Measurements from ENCODE around the gene ARL13B. TPM values are rescaled to one million over a fixed set of nuclear protein-coding genes. Genes with fewer than 3 reads are reported as not detected.

ARL13B gene
- total RNA-seq (2022; extraction: Qiagen RNA extraction; ENCODE audit: low read depth), result 10.3 to 14.0 TPM (median 12.6 TPM) in 5 replicates

DNA sequence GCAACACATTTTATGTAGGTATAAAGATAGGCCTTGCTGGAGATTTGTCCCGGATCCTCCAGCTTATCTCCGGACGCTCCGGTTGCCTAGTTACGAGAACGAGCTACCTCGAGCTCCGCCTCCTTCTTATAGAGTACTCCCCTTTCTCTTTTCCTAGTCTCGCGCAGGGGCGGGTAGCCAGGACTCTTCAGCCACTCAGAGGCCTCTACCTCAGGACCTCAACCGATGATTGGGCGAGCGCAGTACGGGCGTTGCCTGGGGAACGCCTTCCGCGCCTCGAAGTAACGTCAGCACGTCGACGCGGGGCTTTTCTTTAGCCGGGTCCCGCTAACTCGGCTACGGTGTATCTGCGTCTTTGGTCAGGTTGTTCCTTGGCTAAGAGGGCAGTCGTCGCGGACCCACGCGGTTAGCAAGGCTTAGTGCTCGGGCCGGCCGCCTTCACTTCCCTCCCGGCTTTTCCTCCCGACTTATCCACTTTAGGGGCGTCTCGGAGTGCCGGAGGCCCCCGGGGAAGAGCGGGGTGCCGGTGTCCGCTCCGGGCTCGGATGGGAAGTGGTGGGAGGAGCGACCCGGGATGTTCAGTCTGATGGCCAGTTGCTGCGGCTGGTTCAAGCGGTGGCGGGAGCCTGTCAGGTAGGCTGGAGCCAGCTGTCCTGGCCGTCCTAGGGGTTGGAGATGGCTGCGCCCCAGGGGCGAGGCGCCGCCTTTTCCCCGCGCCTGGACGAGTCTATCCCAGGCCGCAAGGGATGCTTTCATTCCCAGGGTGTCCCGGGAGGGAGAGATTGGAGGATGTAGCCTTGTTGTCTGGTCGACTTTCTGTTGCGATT, at the start of gene ARL13B:
Gene ARL13B, plus strand, starts transcription at position 306 of the 827 bp plus-strand sequence. Its CDS starts 269 bp downstream, at position 575.

GRCh38 chr3:93973131-93974126, 6.5 kb upstream of the ARL13B start, which contains the start of gene PROS1:
PROS1 (minus strand) TSS chr3:93973896; CDS start chr3:93973749, 147 bp downstream.

DNA sequence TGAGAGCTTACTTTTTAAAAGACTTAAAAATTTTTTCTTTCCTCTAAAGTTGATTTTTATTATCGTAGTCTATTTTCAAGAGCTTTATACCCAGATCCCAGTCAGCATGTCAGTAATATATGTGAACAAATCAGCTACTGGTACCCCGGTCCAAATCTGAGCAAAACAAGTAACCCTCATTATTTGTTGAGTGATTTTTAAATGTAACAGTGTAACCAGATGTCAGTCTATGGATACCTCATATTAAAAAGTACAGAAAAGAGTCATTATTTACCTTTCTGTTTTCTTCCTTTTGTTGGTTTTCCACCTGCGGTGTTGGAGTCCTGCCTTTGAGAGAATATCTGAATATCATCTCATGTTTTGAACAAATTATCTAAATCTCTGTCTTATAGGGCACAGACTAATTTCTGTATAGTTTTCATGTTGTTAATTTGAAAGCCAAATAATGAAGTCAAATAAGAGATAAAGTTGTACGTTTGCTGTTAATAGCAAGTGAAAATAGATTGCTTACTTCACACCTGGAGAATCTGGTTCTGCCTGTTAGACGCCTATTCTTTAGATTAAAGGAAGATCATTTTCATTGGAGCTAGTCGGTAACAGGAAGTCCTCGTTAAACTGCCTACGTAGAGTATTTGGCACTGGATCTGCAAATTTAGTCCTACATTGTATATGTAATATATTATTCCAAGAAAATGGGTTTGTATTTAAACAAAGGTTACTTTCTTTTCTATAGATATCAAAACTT, 48.3 kb downstream of the ARL13B start, which contains the start of gene STX19:
Gene STX19, minus strand, starts transcription at position 505 of the 745 bp plus-strand sequence. CDS start 13,328 bp downstream, outside the sequence.

DNA sequence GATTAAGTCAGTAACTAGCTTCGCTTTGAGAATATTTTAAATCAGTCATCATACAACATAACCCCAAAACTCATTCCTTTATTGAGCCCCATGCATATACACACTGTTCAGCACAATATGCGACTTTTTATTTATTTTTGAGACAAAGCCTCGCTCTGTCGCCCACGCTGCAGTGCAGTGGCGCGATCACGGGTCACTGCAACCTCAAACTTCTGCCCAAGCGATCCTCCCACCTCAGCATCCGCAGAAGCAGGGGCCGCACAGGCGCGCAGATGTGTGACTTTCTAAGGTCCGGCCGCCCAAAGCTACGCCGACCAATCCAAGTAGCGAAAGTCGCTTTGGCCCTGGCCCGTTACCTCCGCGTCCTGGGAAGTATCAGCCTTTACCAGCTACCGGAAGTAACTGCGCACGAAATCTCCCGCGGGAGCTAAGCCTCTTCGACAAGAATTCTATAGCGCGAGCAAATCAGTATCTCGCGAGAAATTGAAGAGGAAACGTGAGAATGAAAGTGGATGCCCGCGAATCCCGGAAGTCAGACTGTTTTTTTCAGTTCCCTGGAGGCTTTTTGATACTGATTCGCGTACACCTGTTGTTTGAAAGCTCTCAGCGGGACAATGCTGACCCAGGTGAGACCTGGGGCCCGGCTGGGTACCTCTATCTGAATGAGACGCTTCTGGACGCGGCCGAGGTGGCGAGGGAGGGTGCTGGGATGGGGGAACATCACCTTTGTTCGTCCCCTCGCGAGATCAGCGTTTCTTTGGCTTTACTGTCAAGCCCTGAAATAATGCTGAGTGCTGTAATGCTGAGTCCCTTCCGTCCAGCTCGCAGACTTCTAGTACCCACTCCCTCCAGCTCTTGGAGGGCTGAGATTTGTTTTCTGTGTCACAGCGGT, 82.8 kb downstream of the ARL13B start, which contains the start of the genes DHFR2 and NSUN3:
Gene DHFR2, minus strand, starts transcription at position 404 of the 892 bp plus-strand sequence. CDS start 1,405 bp downstream, outside the sequence.
Gene NSUN3, plus strand, starts transcription at position 549 of the 892 bp plus-strand sequence. Its CDS starts 66 bp downstream, at position 615.

Other genes with a start within 250 kb of the ARL13B start
- gene PROS1, start 6.3 kb upstream of the ARL13B start, total RNA-seq (2022; extraction: Qiagen RNA extraction; ENCODE audit: low read depth), result 8.4 to 11.3 TPM (median 9.0 TPM) in 5 replicates
- not detected in 5 replicates for gene STX19, start 48.4 kb downstream of the ARL13B start, total RNA-seq (2022; extraction: Qiagen RNA extraction; ENCODE audit: low read depth)
- 2.8 to 3.9 TPM (median 3.7 TPM) in 5 replicates for gene DHFR2, start 82.8 kb downstream of the ARL13B start, total RNA-seq (2022; extraction: Qiagen RNA extraction; ENCODE audit: low read depth)
- gene NSUN3, start 82.9 kb downstream of the ARL13B start, total RNA-seq (2022; extraction: Qiagen RNA extraction; ENCODE audit: low read depth), result 6.3 to 9.0 TPM (median 7.2 TPM) in 5 replicates

Data from A549 treated with DMSO at 1 μM for 4 hours (cell line).